ENCODE measurements around the gene ENO3.

ENO3 gene

DNA sequence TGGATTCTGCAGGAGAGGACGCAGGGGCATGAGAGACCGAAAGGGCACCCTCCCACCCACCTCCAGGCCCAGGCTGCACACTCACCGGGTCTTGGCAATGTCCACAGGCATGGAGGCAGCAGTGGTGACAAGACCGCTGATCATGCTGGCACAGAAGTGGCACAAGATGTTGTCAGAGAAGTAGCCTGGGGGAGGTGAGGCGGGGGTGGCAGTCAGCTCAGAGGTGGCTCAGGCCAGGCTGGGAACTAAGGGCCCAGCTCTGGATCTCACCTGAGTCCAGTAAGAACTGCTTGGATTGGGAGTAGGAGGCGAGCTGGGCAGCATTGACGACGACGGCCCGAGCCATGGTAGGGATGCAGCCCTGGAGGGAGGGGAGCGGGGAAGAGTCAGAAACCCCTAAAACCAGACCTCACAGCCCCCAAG, 12.8 kb upstream of the ENO3 start:
- no peak for DNase-seq

DNA sequence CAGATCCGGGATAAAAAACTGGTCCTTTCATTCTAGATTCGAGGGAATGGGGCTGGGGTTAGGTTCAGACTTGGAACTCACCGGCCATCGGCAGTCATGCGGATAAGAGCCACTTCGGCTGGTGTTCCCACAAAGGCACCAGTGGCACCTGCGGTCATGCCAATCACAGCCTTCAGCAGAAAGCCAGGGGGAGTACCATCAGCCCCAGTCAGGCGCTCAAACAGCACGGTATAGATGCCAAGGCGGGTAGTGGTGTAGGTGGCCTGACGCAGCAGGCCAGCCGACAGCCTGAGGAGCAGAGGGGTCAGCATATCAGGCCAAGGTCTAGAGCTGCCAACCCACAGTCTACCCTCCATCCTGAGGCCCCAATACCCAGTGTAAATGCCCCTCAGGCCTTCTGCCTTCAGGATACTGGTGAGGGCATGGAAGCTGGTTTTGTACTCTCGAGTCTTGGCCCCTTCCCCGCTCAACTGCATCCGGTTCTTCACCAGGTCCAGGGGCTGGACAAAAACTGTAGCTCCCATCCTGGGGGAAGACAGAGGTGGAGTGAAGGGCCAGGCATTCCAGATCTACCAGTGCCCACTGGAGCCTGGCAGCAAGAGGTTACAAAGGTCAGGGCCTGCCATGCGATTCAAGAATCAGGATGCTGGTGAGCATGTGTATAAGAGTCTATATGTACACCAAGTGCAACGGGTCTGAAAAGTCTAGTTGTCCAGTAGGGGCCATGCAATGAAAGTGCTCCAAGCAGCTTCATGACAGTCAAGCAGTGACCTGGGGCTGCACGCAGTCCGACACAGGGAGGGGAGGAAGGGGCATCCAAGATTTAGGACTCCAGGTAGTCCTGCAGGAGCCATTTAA, 12.0 kb upstream of the ENO3 start:
- peak; percentile 48 to 53 for DNase-seq

- no peak for DNase-seq
Measured at GRCh38 chr17:4939546-4939795, 11.4 kb upstream of the ENO3 start.

- peak; percentile 98 for DNase-seq
Measured at GRCh38 chr17:4939796-4940554, 10.9 kb upstream of the ENO3 start, which contains the start of the genes RNF167 and SLC25A11. RNF167 (plus strand) TSS chr17:4940268; CDS start chr17:4940910, 642 bp downstream. SLC25A11 (minus strand) TSS chr17:4940046; CDS start chr17:4939910, 136 bp downstream.

DNA sequence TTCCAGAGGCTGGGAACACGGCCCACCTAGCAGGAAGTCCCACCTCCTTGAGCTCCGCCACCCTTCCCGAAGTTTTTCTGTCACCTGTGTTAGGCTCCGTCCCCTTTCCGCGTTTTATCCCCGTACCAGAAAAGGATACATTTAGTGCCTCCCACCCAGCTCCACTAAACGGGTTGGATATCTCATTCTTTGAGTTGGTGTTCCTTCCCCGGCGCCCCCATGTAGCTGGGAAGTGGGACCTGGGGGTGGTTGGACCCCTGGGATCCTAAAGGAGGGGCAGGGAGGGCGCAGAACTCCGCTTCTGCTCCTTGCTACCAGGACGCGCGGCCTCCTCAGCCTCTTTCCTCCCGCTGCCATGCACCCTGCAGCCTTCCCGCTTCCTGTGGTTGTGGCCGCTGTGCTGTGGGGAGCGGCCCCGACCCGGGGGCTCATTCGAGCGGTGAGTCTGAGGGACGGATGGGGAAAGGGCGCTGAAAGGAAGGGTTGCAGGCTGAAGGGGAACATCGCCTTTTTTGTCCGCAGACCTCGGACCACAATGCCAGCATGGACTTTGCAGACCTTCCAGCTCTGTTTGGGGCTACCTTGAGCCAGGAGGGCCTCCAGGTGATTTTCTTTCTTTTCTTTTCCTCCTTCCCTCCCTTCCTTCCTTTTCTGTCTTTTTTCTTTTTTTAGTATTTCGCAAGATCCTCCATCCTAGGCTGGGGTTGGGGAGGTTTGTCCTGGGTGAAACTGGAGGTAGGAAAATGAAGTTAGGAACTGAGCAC, 10.2 kb upstream of the ENO3 start:
- peak; percentile 70 for DNase-seq

DNA sequence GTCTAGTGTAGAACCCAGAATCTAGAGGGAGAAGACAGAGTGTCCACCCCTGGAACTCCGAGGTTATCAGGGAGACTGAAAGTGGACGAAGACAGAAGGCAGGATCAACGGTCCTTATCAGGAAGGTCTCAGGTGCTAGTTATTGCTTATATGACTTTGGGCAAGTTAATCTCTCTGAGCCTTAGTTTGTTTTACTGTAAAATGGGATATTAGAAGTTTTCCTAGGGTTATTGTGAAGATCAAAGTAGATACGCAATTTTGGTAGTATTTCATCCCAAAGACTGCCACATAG, 9.7 kb upstream of the ENO3 start:
- no peak for DNase-seq

DNA sequence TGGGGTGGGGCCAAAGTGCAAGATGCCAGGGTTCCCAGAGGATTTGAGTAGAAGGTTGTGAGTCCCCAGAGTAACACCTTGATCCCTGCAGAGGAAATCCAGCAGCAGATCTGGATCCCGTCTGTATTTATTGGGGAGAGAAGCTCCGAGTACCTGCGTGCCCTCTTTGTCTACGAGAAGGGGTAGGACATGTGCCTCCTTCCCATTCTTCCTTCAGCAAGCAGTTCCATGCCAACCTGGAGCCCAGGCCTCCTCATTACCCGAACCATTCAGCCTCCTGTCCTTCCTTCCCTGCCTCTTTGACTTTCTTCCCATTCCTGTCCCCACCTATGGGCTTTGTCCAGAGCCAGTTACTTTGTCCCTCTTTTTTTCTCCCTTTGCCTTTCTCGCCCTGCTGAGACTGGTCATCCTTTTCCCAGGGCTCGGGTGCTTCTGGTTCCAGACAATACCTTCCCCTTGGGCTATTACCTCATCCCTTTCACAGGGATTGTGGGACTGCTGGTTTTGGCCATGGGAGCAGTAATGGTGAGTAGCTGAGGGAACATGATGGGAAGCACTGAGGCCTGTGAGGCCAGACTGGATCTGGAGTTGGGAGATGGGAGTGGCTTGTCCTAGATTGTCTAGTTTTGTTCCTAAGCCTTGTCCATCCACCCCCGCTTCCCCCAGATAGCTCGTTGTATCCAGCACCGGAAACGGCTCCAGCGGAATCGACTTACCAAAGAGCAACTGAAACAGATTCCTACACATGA, 8.0 kb upstream of the ENO3 start:
- no peak for DNase-seq

GRCh38 chr17:4944163-4944553, 6.8 kb upstream of the ENO3 start:
- peak; percentile 53 to 70 for DNase-seq

GRCh38 chr17:4944554-4945175, 6.3 kb upstream of the ENO3 start:
- DNase-seq = peak; percentile 69 to 71

DNA sequence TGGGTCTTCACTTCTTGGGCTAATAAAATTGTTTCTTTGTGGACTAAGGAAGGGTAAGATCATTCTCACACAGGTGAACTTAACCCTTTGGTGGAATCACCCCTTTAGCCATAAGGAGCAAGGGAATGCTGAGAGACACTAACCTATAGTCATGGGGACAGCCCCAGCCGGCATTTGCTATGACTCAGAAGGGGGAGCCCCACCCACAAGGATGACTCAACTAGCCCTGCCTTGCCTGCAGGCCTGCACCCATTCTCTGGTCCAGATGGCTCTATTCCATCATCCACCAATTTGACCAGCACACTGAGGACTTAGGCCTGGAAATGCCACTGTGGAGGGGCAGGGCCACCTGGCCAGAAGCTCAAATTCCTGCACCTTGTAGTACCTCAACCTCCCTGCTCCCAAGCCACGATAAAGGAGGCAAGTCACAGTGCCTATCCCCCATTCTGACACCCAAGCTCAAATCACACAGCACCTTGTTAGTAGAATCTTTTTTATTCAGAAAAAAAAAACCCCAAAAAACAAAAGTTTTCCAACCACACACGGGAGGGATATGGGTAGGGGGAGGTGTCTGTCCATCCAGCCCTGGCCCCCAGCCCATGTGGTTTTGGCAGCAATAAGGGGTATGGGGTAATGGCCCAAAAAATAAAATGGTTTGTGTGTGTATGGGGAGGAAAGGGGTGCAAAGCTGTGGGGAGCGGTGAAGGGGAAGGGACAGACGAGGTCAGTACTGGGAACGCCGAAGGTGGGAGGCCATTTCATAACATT, 5.6 kb upstream of the ENO3 start:
- DNase-seq = peak; percentile 91 to 93

DNA sequence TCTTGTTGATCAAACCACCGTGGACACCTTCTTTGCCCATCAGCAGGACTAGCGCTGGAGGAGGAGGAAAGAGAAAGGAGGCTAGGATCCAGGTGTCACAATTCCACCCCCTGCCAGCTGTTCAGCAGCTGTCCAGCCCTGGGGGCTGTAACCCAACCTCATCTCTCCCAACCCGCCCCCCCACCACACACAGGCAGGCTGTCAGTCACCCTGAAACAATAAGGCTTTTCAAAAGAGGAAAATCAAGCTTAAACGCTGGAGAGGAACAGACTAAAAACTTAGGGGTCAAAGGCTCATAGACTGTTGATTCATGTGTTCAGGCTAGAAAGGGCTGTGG, 5.0 kb upstream of the ENO3 start:
- no peak for DNase-seq

GRCh38 chr17:4946312-4946976, 4.5 kb upstream of the ENO3 start:
- no peak for DNase-seq

GRCh38 chr17:4947010-4947410, 3.9 kb upstream of the ENO3 start:
- no peak for DNase-seq

DNA sequence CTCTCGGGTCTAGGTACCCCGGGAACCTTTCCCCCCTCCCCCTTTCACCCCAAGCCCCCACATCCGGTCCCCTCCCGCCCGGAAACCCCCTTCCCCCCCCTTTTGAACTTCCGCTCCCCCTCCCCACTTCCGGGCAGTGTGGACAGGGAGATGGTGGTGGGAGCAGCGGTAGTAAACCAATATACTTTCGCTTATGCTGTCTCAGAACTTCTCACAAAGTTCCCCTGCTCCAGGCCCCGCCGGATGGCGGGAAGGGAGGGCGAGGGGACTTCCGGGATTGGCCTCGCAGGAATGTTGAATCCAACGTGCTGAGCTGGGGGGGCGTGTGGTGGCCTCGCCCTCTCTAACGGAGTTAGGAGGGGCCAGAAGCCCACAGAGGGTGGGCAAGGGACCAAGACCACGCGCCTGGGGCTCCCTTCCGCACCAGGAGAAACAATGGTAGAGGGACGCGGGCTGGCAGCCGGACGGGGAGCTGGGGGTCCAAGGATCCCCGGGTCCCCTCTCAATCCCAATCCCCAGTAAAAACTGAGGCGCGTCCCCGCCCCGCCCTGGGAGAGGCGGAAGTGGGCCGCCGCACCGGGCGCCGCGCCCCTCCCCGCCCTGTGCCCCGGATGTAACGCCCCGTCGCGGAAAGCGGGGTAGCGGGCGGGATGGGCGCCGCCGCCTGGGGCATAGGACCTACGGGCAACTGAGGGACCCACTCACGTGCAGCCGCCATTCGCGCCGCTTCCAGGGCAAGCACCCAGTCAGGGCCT, 3.3 kb upstream of the ENO3 start:
- DNase-seq = peak; percentile 81 to 84

GRCh38 chr17:4948166-4948930, 2.6 kb upstream of the ENO3 start, which contains the start of gene PFN1:
PFN1 (minus strand) TSS chr17:4948530; CDS start chr17:4948394, 136 bp downstream.
- peak; percentile 89 to 94 for DNase-seq

DNA sequence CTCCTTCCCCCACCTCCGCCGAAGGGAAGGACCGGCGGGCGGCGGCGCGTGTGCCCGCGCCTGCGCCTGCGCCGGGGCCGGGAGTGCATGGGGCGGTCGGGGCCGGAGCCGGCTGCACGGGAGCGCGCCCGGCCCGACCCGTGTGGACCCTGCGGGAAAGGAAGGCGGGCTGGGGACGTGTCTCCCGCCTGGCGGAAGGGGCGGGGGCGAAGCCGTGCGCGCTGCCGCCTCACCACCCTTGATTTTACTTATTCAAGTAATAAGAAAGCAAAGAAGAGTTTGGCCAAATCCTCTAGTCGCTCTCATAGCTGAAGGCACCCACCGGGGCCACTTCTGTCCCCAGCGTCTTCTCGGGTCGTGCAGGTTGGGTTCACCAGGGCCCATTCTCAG, 2.0 kb upstream of the ENO3 start:
- peak in 1 of 2 experiments; percentile 86 for DNase-seq

- DNase-seq = peak; percentile 87
Measured at GRCh38 chr17:4949321-4950074, 1.4 kb upstream of the ENO3 start.

DNA sequence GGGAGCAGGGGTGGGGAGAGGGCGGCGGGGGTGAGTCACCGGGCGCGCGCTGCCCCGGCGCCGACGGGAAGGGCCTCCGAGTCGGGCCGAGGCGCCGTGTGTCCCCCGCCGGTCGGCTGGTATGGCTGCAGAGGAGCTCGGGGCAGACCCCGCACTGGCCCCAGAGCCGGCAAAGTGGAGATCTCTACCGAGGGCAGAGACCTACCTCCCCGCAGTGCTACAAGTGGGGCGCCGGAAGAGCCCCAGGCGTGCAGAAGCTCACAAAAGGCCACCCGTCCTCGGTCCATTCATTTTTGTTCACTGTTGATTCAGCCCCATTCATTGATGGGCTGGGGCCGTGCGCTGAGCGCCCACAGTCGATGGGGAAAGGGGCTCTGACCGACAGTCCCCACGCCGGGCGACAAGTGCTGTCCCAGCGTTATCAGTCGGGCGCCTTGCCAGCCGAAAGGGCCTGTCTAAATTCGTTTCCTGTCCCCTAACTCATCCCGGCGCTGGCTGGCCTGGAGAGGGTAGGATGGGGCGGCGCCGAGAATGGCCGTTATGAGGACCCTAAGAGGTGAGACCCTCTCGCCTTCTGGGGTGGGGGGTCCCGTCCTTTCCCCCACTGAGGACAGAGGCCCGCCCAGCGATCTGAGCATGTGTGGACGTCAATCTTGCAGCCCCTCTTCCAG, 709 bp upstream of the ENO3 start:
- DNase-seq = peak in 1 of 2 experiments; percentile 70

Measured in activated T-cell treated with anti-CD3 and anti-CD28 coated beads, Interleukin-2, amount 50 U/mL, for 48 hours (primary cell).